PFSK-1 (cell line): ENCODE results near the gene SRPRA.

Experiments used
- POLR2AphosphoS5 ChIP-seq: IDR thresholded peaks from 2 replicates; pipeline ENCODE4 v1.6.1; 2012; ENCODE audit warnings: low read depth, mild to moderate bottlenecking, control low read depth, low read length, moderate library complexity
- SIN3A ChIP-seq: IDR thresholded peaks from 2 replicates; pipeline ENCODE4 v1.6.1; 2012; ENCODE audit warnings: mild to moderate bottlenecking, low read length, moderate library complexity, borderline replicate concordance; ENCODE audit not compliant: insufficient read depth
- TF ChIP-seq, protein P1 (sequence below), 2 experiments: IDR thresholded peaks; 2 replicates each; pipeline versions ENCODE4 v1.6.1 to v1.8.0; 2011 to 2012; ENCODE audit warnings: low read depth in 2 of 2, low read length in 2 of 2, control low read depth in 1 of 2, inconsistent platforms in 1 of 2, mild to moderate bottlenecking in 1 of 2, moderate library complexity in 1 of 2; ENCODE audit not compliant: insufficient read depth in 1 of 2

DNA sequence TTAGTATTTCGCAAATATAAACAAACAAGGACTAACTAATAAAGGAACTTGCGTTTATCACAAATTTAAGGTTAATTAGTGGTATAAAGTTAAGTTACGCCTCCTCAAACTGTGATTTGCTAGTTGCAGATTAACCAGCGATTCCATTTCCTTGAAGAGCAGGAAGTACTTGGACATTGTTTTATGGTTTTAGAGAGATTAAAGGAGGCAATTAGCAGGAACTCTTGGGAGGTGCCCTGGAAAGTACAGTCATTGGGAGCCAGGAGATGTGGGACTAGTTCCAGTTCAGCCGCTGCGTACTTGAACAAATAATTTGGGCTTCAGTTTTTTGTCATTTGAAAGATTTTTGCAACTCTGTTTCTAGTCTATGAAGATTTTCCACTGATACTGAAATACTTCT lies 53.9 kb downstream of the SRPRA start:
- TF ChIP-seq SIN3A (no peak), POLR2AphosphoS5 (no peak)
- TF ChIP-seq, protein P1, sequence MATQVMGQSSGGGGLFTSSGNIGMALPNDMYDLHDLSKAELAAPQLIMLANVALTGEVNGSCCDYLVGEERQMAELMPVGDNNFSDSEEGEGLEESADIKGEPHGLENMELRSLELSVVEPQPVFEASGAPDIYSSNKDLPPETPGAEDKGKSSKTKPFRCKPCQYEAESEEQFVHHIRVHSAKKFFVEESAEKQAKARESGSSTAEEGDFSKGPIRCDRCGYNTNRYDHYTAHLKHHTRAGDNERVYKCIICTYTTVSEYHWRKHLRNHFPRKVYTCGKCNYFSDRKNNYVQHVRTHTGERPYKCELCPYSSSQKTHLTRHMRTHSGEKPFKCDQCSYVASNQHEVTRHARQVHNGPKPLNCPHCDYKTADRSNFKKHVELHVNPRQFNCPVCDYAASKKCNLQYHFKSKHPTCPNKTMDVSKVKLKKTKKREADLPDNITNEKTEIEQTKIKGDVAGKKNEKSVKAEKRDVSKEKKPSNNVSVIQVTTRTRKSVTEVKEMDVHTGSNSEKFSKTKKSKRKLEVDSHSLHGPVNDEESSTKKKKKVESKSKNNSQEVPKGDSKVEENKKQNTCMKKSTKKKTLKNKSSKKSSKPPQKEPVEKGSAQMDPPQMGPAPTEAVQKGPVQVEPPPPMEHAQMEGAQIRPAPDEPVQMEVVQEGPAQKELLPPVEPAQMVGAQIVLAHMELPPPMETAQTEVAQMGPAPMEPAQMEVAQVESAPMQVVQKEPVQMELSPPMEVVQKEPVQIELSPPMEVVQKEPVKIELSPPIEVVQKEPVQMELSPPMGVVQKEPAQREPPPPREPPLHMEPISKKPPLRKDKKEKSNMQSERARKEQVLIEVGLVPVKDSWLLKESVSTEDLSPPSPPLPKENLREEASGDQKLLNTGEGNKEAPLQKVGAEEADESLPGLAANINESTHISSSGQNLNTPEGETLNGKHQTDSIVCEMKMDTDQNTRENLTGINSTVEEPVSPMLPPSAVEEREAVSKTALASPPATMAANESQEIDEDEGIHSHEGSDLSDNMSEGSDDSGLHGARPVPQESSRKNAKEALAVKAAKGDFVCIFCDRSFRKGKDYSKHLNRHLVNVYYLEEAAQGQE (IDR thresholded peaks at IDR 0.05; ENCODE audit: insufficient read depth in 1 of 2, low read depth in 2 of 2, low read length in 2 of 2) = no peak
